Natural killer cell (primary cell): Measurements from ENCODE around the gene VSTM2B. TPM values are rescaled to one million over a fixed set of nuclear protein-coding genes. Genes with fewer than 3 reads are reported as not detected.

ENCODE experiments used
- ATAC-seq, 3 donors: fragments of 150-1000 bp in 2 of 3; fragments of 200-7000 bp in 1 of 3; cut with Tn5 transposase; 1 replicate in 1 of 3; 2 replicates in 2 of 3; pipeline ENCODE4 v1.10.0; 2021; ENCODE audit warnings: mild to moderate bottlenecking in 2 of 3, moderate library complexity in 2 of 3
- DNase-seq, 2 donors: peaks; one replicate each; pipeline versions ENCODE4 v3.0.0 to v3.0.0-alpha.2; 2013 to 2021; ENCODE audit warnings: mixed read lengths in 1 of 2
- H3K27ac ChIP-seq: one replicate; pipeline ENCODE4 v1.5.1; 2013; ENCODE audit warnings: mild to moderate bottlenecking, low read length
- H3K27me3 ChIP-seq: one replicate; pipeline ENCODE4 v1.6.1; 2013; ENCODE audit warnings: low read length; ENCODE audit not compliant: control insufficient read depth, insufficient read depth
- H3K36me3 ChIP-seq: one replicate; pipeline ENCODE4 v1.6.1; 2013; ENCODE audit warnings: low read length; ENCODE audit not compliant: control insufficient read depth, insufficient read depth
- H3K4me1 ChIP-seq: one replicate; pipeline ENCODE4 v1.6.1; 2013; ENCODE audit warnings: low read length; ENCODE audit not compliant: control insufficient read depth, insufficient read depth
- H3K4me3 ChIP-seq: one replicate; pipeline ENCODE4 v1.5.1; 2013; ENCODE audit warnings: low read length
- H3K9me3 ChIP-seq: one replicate; pipeline ENCODE4 v1.6.1; 2013; ENCODE audit warnings: low read length; ENCODE audit not compliant: control insufficient read depth, insufficient read depth
- H3K27ac Mint-ChIP-seq, 2 donors: one replicate each; pipeline ENCODE4 v1.8.0; 2022; ENCODE audit warnings: mild to moderate bottlenecking in 2 of 2, mixed read lengths in 2 of 2, moderate library complexity in 1 of 2
- H3K27me3 Mint-ChIP-seq, 2 donors: one replicate each; pipeline ENCODE4 v1.8.0; 2022; ENCODE audit warnings: low read depth in 2 of 2, mixed read lengths in 2 of 2
- H3K36me3 Mint-ChIP-seq: one replicate; pipeline ENCODE4 v1.8.0; 2022; ENCODE audit warnings: mixed read lengths
- H3K4me1 Mint-ChIP-seq, 2 donors: one replicate each; pipeline ENCODE4 v1.8.0; 2022; ENCODE audit warnings: mixed read lengths in 2 of 2
- H3K4me3 Mint-ChIP-seq: one replicate; pipeline ENCODE4 v1.8.0; 2022; ENCODE audit warnings: mild to moderate bottlenecking, moderate library complexity, mixed read lengths
- H3K9me3 Mint-ChIP-seq, 2 donors: one replicate each; pipeline ENCODE4 v1.8.0; 2022; ENCODE audit warnings: mixed read lengths in 2 of 2
- WGBS: methylation state at CpG from one replicate; pipeline ENCODE4 v1.1.7; 2013; ENCODE audit warnings: missing lambda C conversion rate; ENCODE audit not compliant: insufficient coverage; 5-methylcytosine and 5-hydroxymethylcytosine counted together
- intact Hi-C: fragments of 100-400 bp; cut with micrococcal nuclease; formaldehyde crosslinking; loops from one replicate; pipeline ENCODE4 v1.14.2; 2022
- total RNA-seq, 4 donors: library from RNA; stranded (reverse); fragments of 120-200 nt in 1 of 4; gene quantifications; one replicate each; pipeline versions ENCODE4 v1.2.3 to v1.2.4, GENCODE V29; 2013 to 2022
- TF ChIP-seq, protein P1 (sequence below): fragments of 200-600 bp; IDR thresholded peaks from one replicate; pipeline ENCODE4 v1.8.0; 2022; ENCODE audit warnings: antibody characterized with exemption

The VSTM2B gene
- total RNA-seq, 3 donors from 2014 or later (not counting 1 experiment from before 2014, with no cell fraction given) = not detected

DNA sequence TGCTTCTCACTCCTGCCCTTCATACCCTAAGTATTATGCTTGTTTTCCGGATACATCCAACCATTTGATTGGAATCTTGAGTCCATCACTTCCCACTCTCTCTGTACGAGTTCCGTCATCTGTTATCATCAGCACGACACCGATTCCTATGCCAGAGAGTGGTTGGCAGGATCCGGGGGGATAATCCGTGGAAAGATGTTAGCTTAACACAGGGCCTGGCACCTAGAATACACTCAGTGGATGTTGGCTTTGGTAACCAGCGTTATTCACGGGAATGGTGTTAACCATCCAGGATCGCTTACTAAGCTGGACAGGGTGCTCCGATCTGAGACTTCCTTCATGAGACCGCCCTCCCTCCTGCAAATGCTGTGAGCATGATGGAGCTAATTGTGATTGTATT is 12.4 kb downstream of the VSTM2B start:
- no peak for ATAC-seq
- DNase-seq = no peak
- WGBS = 91% methylated on average over 12 of the region's 12 CpGs
- no peak overlapping the region for H3K27ac Mint-ChIP-seq
- no peaks in the 10 kb centered on the region for H3K36me3 ChIP-seq
- no peaks in the 10 kb centered on the region for H3K4me1 Mint-ChIP-seq
- peaks cover under 1 to 6% of the 10 kb centered on the region in 2 donors for H3K27me3 Mint-ChIP-seq
- no peaks in the 10 kb centered on the region for H3K9me3 Mint-ChIP-seq
- no peak overlapping the region for H3K4me3 ChIP-seq
- H3K4me1 ChIP-seq = no peaks in the 10 kb centered on the region
- TF ChIP-seq, protein P1, sequence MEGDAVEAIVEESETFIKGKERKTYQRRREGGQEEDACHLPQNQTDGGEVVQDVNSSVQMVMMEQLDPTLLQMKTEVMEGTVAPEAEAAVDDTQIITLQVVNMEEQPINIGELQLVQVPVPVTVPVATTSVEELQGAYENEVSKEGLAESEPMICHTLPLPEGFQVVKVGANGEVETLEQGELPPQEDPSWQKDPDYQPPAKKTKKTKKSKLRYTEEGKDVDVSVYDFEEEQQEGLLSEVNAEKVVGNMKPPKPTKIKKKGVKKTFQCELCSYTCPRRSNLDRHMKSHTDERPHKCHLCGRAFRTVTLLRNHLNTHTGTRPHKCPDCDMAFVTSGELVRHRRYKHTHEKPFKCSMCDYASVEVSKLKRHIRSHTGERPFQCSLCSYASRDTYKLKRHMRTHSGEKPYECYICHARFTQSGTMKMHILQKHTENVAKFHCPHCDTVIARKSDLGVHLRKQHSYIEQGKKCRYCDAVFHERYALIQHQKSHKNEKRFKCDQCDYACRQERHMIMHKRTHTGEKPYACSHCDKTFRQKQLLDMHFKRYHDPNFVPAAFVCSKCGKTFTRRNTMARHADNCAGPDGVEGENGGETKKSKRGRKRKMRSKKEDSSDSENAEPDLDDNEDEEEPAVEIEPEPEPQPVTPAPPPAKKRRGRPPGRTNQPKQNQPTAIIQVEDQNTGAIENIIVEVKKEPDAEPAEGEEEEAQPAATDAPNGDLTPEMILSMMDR = no peak
- H3K9me3 ChIP-seq = no peaks in the 10 kb centered on the region
- no peaks in the 10 kb centered on the region for H3K27me3 ChIP-seq
- no peak overlapping the region for H3K27ac ChIP-seq
- no peaks in the 10 kb centered on the region for H3K36me3 Mint-ChIP-seq
- no peak overlapping the region for H3K4me3 Mint-ChIP-seq
- intact Hi-C loops = no loop called here

DNA sequence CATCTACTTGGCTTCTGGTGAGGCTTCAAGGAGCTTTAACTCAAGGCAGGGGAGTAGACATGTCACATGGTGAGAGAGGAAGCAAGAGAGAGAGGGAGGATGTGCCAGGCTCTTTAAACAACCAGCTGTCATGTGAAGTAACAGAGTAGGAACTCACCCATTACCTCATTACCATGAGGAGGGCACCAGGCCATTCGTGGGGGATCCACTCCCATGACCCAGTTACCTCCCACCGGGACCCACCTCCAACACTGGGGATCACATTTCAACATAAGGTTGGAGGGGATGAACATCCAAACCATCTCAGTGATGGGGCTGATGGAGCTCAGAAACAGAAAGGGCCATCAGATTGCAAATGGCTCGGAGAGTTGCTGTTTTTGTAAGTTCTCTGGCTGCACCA is 12.9 kb downstream of the VSTM2B start:
- Histone ChIP-seq H3K36me3 (no peaks in the 10 kb centered on the region), H3K27ac (no peak overlapping the region), H3K27me3 (no peaks in the 10 kb centered on the region), H3K4me1 (no peaks in the 10 kb centered on the region), H3K9me3 (no peaks in the 10 kb centered on the region), H3K4me3 (no peak overlapping the region)
- Mint-ChIP-seq H3K4me1 (no peaks in the 10 kb centered on the region), H3K4me3 (no peak overlapping the region), H3K27me3 (peaks cover 0 to 5% of the 10 kb centered on the region in 2 donors), H3K36me3 (no peaks in the 10 kb centered on the region), H3K27ac (no peak overlapping the region), H3K9me3 (no peaks in the 10 kb centered on the region)
- WGBS = 76% methylated on average over 3 of the region's 3 CpGs
- TF ChIP-seq, protein P1 = no peak
- DNase-seq (no peak), ATAC-seq (no peak)
- intact Hi-C loops = no loop called here

DNA sequence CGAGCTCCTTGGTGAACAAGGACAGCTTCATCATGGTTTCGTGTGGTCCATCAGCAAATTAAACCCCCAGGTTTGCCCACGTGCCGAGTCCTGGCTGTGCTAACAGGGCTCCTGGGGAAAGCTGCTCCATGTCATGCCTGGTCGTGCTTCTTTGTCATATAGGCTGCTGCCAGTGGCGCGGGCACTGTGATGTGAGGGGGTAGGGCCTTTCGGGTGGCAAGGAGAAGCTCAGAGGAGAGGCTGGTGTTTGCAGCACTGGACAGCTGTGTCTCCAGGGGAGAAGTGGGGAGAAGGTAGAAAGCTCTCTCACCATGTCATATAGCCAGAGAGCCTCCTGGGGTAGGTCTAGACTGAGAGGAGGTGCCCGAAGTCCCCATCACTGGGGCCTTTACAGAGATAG is 13.3 kb downstream of the VSTM2B start:
- H3K9me3 ChIP-seq = no peaks in the 10 kb centered on the region
- Mint-ChIP-seq H3K9me3 (no peaks in the 10 kb centered on the region), H3K36me3 (no peaks in the 10 kb centered on the region), H3K4me1 (no peaks in the 10 kb centered on the region), H3K4me3 (no peak overlapping the region), H3K27ac (no peak overlapping the region), H3K27me3 (peaks cover 0 to under 1% of the 10 kb centered on the region in 2 donors)
- H3K36me3 ChIP-seq = no peaks in the 10 kb centered on the region
- H3K27me3 ChIP-seq = no peaks in the 10 kb centered on the region
- no peak overlapping the region for H3K4me3 ChIP-seq
- no peak overlapping the region for H3K27ac ChIP-seq
- intact Hi-C loops = no loop called here
- no peaks in the 10 kb centered on the region for H3K4me1 ChIP-seq
- 82% methylated on average over 9 of the region's 9 CpGs for WGBS
- TF ChIP-seq, protein P1 = no peak
- ATAC-seq = no peak
- DNase-seq = no peak

DNA sequence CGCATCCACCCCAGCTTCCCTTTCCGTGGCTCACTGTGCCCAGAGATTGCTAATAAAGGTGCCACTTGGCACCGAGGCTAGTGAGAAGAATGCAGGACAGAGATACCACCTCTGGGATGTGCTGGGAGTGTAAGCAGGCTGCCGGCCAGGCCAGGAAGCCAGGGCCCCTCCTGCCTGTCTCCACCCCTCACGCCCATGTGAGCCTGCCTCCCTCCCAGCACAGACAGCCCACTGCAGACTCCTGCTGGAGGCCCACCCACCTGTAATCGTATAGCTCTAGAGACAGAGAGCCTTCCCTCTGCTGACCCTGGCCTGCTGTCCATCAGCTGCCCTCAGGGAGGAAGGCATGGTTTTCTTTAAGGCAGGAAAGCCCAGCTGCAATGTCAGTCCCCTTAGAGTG is 13.9 kb downstream of the VSTM2B start:
- TF ChIP-seq, protein P1 = no peak
- 36% methylated on average over 6 of the region's 6 CpGs for WGBS
- no peak overlapping the region for H3K27ac Mint-ChIP-seq
- Histone ChIP-seq H3K27me3 (no peaks in the 10 kb centered on the region), H3K27ac (no peak overlapping the region), H3K36me3 (no peaks in the 10 kb centered on the region), H3K4me3 (no peak overlapping the region), H3K9me3 (no peaks in the 10 kb centered on the region), H3K4me1 (no peaks in the 10 kb centered on the region)
- intact Hi-C loops = no loop called here
- H3K4me3 Mint-ChIP-seq = no peak overlapping the region
- no peaks in the 10 kb centered on the region for H3K27me3 Mint-ChIP-seq
- no peaks in the 10 kb centered on the region for H3K4me1 Mint-ChIP-seq
- DNase-seq (no peak), ATAC-seq (no peak)
- no peaks in the 10 kb centered on the region for H3K36me3 Mint-ChIP-seq
- no peaks in the 10 kb centered on the region for H3K9me3 Mint-ChIP-seq
